Fibroblast of lung (primary cell): ENCODE results near the gene PRPH2.

Experiments used
- EZH2 ChIP-seq: IDR thresholded peaks from 2 replicates; pipeline ENCODE4 v1.5.1; 2012; ENCODE audit warnings: low read length, control low read depth, mild to moderate bottlenecking; ENCODE audit errors: missing control alignments
- TF ChIP-seq, protein P1 (sequence below), 2 donors: IDR thresholded peaks in 1 of 2; conservative IDR thresholded peaks in 1 of 2; 1 replicate in 1 of 2; 2 replicates in 1 of 2; pipeline ENCODE4 v1.5.1; 2011 to 2012; ENCODE audit warnings: low read length in 2 of 2, control low read depth in 1 of 2, inconsistent platforms in 1 of 2, low read depth in 1 of 2, mild to moderate bottlenecking in 1 of 2

GRCh38 chr6:42698217-42698616, 24.2 kb downstream of the PRPH2 start:
- TF ChIP-seq, protein P1, sequence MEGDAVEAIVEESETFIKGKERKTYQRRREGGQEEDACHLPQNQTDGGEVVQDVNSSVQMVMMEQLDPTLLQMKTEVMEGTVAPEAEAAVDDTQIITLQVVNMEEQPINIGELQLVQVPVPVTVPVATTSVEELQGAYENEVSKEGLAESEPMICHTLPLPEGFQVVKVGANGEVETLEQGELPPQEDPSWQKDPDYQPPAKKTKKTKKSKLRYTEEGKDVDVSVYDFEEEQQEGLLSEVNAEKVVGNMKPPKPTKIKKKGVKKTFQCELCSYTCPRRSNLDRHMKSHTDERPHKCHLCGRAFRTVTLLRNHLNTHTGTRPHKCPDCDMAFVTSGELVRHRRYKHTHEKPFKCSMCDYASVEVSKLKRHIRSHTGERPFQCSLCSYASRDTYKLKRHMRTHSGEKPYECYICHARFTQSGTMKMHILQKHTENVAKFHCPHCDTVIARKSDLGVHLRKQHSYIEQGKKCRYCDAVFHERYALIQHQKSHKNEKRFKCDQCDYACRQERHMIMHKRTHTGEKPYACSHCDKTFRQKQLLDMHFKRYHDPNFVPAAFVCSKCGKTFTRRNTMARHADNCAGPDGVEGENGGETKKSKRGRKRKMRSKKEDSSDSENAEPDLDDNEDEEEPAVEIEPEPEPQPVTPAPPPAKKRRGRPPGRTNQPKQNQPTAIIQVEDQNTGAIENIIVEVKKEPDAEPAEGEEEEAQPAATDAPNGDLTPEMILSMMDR (conservative IDR thresholded peaks at IDR 0.05 in 1 of 2, IDR thresholded peaks at IDR 0.05 in 1 of 2; ENCODE audit: low read depth in 1 of 2, low read length in 2 of 2), result no peak
- TF ChIP-seq EZH2, result no peak
